Measurements from ENCODE around the gene CYP26A1.

GRCh38 chr10:93083743-93084539 lies 10.2 kb downstream of the CYP26A1 start:
- TF ChIP-seq CTCF (IDR thresholded peaks at IDR 0.05) (no peak), POLR2A (IDR thresholded peaks at IDR 0.05) (no peak)

Data from thyroid gland (tissue), 4 donors.